ENCODE results near the gene ATP1A4.

- no peak for TF ChIP-seq ZSCAN30 (tag by site-specific recombination; IDR thresholded peaks at IDR 0.05)
- TF ChIP-seq REPIN1 (tag by site-specific recombination; IDR thresholded peaks at IDR 0.05; ENCODE audit: low read depth), result no peak
- TF ChIP-seq CTCF (tag by site-specific recombination; IDR thresholded peaks at IDR 0.05), result no peak
- no peak for TF ChIP-seq ZBTB44 (tag by site-specific recombination; IDR thresholded peaks at IDR 0.05)
- TF ChIP-seq ELK4 (IDR thresholded peaks at IDR 0.05; ENCODE audit: borderline replicate concordance, low read depth, low read length), result no peak
- no peak for TF ChIP-seq ZNF76 (tag by site-specific recombination; IDR thresholded peaks at IDR 0.05; ENCODE audit: borderline replicate concordance, low read depth)
- peak; percentile 16; the same call in 1 of the 2 replicates for TF ChIP-seq ZNF140 (tag by site-specific recombination; IDR thresholded peaks at IDR 0.05)
- no peak for TF ChIP-seq ZBTB17 (tag by site-specific recombination; IDR thresholded peaks at IDR 0.05)
- no peak for TF ChIP-seq ZNF16 (tag by site-specific recombination; IDR thresholded peaks at IDR 0.05; ENCODE audit: low read depth)
These were observed 12.7 kb downstream of the ATP1A4 start for GRCh38 chr1:160164121-160164520.
